SK-N-SH (cell line): ENCODE results near the gene NUP133. TPM values are rescaled to one million over a fixed set of nuclear protein-coding genes. Genes with fewer than 3 reads are reported as not detected.

Experiments
- CTCF ChIA-PET: fragments of 300-600, 350-600 bp; formaldehyde crosslinking; extraction: SDS; loops from one replicate; lab custom pipeline; 2021; lab: Yijun Ruan, JAX
- POLR2A ChIA-PET: fragments of 350-600 bp; sonication (Branson Sonifier 250); formaldehyde crosslinking; extraction: SDS; loops from one replicate; lab custom pipeline; 2020; ENCODE audit warnings: antibody characterized with exemption, inconsistent platforms; lab: Yijun Ruan, JAX
- DNase-seq: peaks from one replicate; pipeline ENCODE4 v3.0.0; 2012
- H2AFZ ChIP-seq: fragments of 200-600 bp; sonication (generic); 2 replicates; pipeline ENCODE4 v1.8.1; 2016; ENCODE audit warnings: antibody characterized with exemption, mild to moderate bottlenecking, low read depth
- H3F3A ChIP-seq: fragments of 200-600 bp; sonication (generic); replicated peaks from 2 replicates; pipeline ENCODE3; 2016; ENCODE audit warnings: antibody characterized with exemption, mild to moderate bottlenecking; ENCODE audit not compliant: insufficient read depth
- H3K27ac ChIP-seq, 2 experiments: fragments of 200-500 bp in 1 of 2; fragments of 200-600 bp in 1 of 2; sonication (Bioruptor generic) in 1 of 2; sonication (generic), shearing (Covaris generic) in 1 of 2; 2 replicates each; pipeline versions ENCODE4 v1.5.1 to v1.6.1; 2014 to 2016; ENCODE audit warnings: low read depth in 2 of 2, inconsistent platforms in 1 of 2, low read length in 1 of 2, mild to moderate bottlenecking in 1 of 2, mixed read lengths in 1 of 2
- H3K27me3 ChIP-seq: fragments of 200-600 bp; sonication (generic), shearing (Covaris generic); 2 replicates; pipeline ENCODE4 v1.6.1; 2016; ENCODE audit warnings: mixed run types; ENCODE audit not compliant: insufficient read depth
- H3K36me3 ChIP-seq, 2 experiments: fragments of 200-500 bp in 1 of 2; fragments of 200-600 bp in 1 of 2; sonication (Bioruptor generic) in 1 of 2; sonication (generic) in 1 of 2; replicated peaks in 1 of 2; 2 replicates each; pipeline versions ENCODE3 to v1.5.1; 2014 to 2016; ENCODE audit warnings: low read length in 1 of 2, mild to moderate bottlenecking in 1 of 2; ENCODE audit not compliant: insufficient read depth in 2 of 2, control insufficient read depth in 1 of 2
- H3K4me1 ChIP-seq, 2 experiments: fragments of 200-500 bp in 1 of 2; fragments of 200-600 bp in 1 of 2; sonication (Bioruptor generic) in 1 of 2; sonication (generic), shearing (Covaris generic) in 1 of 2; 2 replicates each; pipeline versions ENCODE4 v1.5.1 to v1.6.1; 2014 to 2016; ENCODE audit warnings: low read depth in 1 of 2, low read length in 1 of 2, mixed run types in 1 of 2; ENCODE audit not compliant: insufficient read depth in 2 of 2, control insufficient read depth in 1 of 2
- H3K4me2 ChIP-seq: fragments of 200-600 bp; sonication (generic), shearing (Covaris generic); 2 replicates; pipeline ENCODE4 v1.6.1; 2017; ENCODE audit warnings: mixed run types
- H3K4me3 ChIP-seq, 2 experiments: fragments of 200-500 bp in 1 of 2; fragments of 200-600 bp in 1 of 2; sonication (Bioruptor generic) in 1 of 2; sonication (generic), shearing (Covaris generic) in 1 of 2; 2 replicates each; pipeline versions ENCODE4 v1.5.1 to v1.8.1; 2014 to 2016; ENCODE audit warnings: low read depth in 2 of 2, inconsistent platforms in 1 of 2, low read length in 1 of 2, mild to moderate bottlenecking in 1 of 2, mixed read lengths in 1 of 2, moderate library complexity in 1 of 2
- H3K79me2 ChIP-seq: fragments of 200-600 bp; sonication (generic); 2 replicates; pipeline ENCODE4 v1.8.1; 2017; ENCODE audit warnings: mild to moderate bottlenecking; ENCODE audit not compliant: insufficient read depth
- H3K9ac ChIP-seq: fragments of 200-600 bp; sonication (generic); 2 replicates; pipeline ENCODE4 v1.6.1; 2017; ENCODE audit warnings: mixed run types
- H3K9me2 ChIP-seq: fragments of 200-600 bp; sonication (generic); 2 replicates; pipeline ENCODE4 v1.6.1; 2017; ENCODE audit warnings: mixed run types
- H3K9me3 ChIP-seq: fragments of 200-600 bp; sonication (generic); 2 replicates; pipeline ENCODE4 v1.6.1; 2017; ENCODE audit warnings: mixed run types, mild to moderate bottlenecking, moderate library complexity
- H4K20me1 ChIP-seq: fragments of 200-600 bp; sonication (generic); 2 replicates; pipeline ENCODE4 v1.6.1; 2017; ENCODE audit warnings: mild to moderate bottlenecking, mixed run types; ENCODE audit not compliant: insufficient read depth
- CHD2 ChIP-seq: fragments of 150-350 bp; IDR thresholded peaks from 2 replicates; pipeline ENCODE4 v1.6.1; 2018; ENCODE audit warnings: low read length; ENCODE audit not compliant: partially characterized antibody
- ELF1 ChIP-seq: IDR thresholded peaks from 2 replicates; pipeline ENCODE4 v1.4.0; 2012
- EP300 ChIP-seq, 2 experiments: IDR thresholded peaks; 2 replicates each; pipeline versions ENCODE4 v1.4.0 to v1.6.1; 2012; ENCODE audit warnings: borderline replicate concordance in 1 of 2, low read depth in 1 of 2, low read length in 1 of 2
- FOSL2 ChIP-seq: IDR thresholded peaks from 2 replicates; pipeline ENCODE4 v1.4.0; 2012; ENCODE audit warnings: low read depth, mild to moderate bottlenecking, moderate library complexity, borderline replicate concordance
- FOXJ3 ChIP-seq: sonication (generic); formaldehyde crosslinking; IDR thresholded peaks from 2 replicates; pipeline ENCODE4 v1.5.1; 2020; ENCODE audit warnings: mild to moderate bottlenecking, missing genetic modification reagents
- FOXM1 ChIP-seq: IDR thresholded peaks from 2 replicates; pipeline ENCODE4 v1.4.0; 2012; ENCODE audit warnings: low read depth, mild to moderate bottlenecking
- JUND ChIP-seq: IDR thresholded peaks from 2 replicates; pipeline ENCODE4 v1.4.0; 2012
- NRF1 ChIP-seq: IDR thresholded peaks from 2 replicates; pipeline ENCODE4 v1.6.1; 2012; ENCODE audit warnings: low read depth, mild to moderate bottlenecking, low read length
- REST ChIP-seq: IDR thresholded peaks from 2 replicates; pipeline ENCODE4 v1.6.1; 2012; ENCODE audit warnings: mild to moderate bottlenecking, low read depth, low read length, moderate library complexity
- SIN3A ChIP-seq: IDR thresholded peaks from 2 replicates; pipeline ENCODE4 v1.6.1; 2012; ENCODE audit warnings: low read depth, mild to moderate bottlenecking, low read length, moderate library complexity, borderline replicate concordance
- TAF1 ChIP-seq: IDR thresholded peaks from 2 replicates; pipeline ENCODE4 v1.6.1; 2012; ENCODE audit warnings: low read depth, mild to moderate bottlenecking, low read length, moderate library complexity, borderline replicate concordance
- TCF12 ChIP-seq: IDR thresholded peaks from 2 replicates; pipeline ENCODE4 v1.4.0; 2012
- USF1 ChIP-seq: IDR thresholded peaks from 2 replicates; pipeline ENCODE4 v1.4.0; 2012; ENCODE audit warnings: low read depth, borderline replicate concordance
- USF2 ChIP-seq: fragments of 150-350 bp; IDR thresholded peaks from 2 replicates; pipeline ENCODE4 v1.6.1; 2017; ENCODE audit warnings: antibody characterized with exemption, low read length, low read depth, borderline replicate concordance
- YY1 ChIP-seq: IDR thresholded peaks from 2 replicates; pipeline ENCODE4 v1.4.0; 2012; ENCODE audit warnings: low read depth, mild to moderate bottlenecking
- WGBS: methylation state at CpG from one replicate; pipeline ENCODE4 v1.1.6; 2017; ENCODE audit warnings: low lambda C conversion rate; 5-methylcytosine and 5-hydroxymethylcytosine counted together
- polyA plus RNA-seq, 3 experiments: library from polyadenylated mRNA; depleted of rRNA; stranded (reverse); fragments of >200 nt; gene quantifications; 2 replicates each; pipeline ENCODE4 v1.2.3, GENCODE V29; 2012

The NUP133 gene
- polyA plus RNA-seq, 1 of the 3 experiments (the other 2 are of a cell fraction): 10.9 TPM

- TF ChIP-seq TCF12: no peak
- TF ChIP-seq USF1: no peak
- no peak for TF ChIP-seq JUND
- TF ChIP-seq YY1: no peak
- TF ChIP-seq CHD2: no peak
- no peak for TF ChIP-seq ELF1
- TF ChIP-seq FOSL2: no peak
- no peak for TF ChIP-seq SIN3A
- no peak for TF ChIP-seq REST
- TF ChIP-seq USF2: no peak
- TF ChIP-seq TAF1: no peak
- no peak overlapping the region for H2AFZ ChIP-seq
- H4K20me1 ChIP-seq: no peaks in the 10 kb centered on the region
- H3K4me1 ChIP-seq: no peaks in the 10 kb centered on the region
- H3K9ac ChIP-seq: no peak overlapping the region
- no peak overlapping the region for H3K4me3 ChIP-seq
- WGBS: 98% methylated on average over 6 of the region's 6 CpGs
- peaks cover 7% of the 10 kb centered on the region for H3K79me2 ChIP-seq
- H3K27me3 ChIP-seq: no peaks in the 10 kb centered on the region
- POLR2A ChIA-PET: no interaction called here
- no peaks in the 10 kb centered on the region for H3F3A ChIP-seq
- CTCF ChIA-PET: interaction anchor here (1.1 to 1.5 kb wide), 5 partner anchors 16 to 273 kb away, joined by 3 to 5 read pairs (median 4); partner anchors contain the start of genes ABCB10 and NUP133
- H3K36me3 ChIP-seq: peaks cover 23 to 37% of the 10 kb centered on the region in 2 experiments
- H3K4me2 ChIP-seq: no peak overlapping the region
- DNase-seq: no peak
- H3K9me3 ChIP-seq: no peaks in the 10 kb centered on the region
- H3K9me2 ChIP-seq: no peaks in the 10 kb centered on the region
- H3K27ac ChIP-seq: no peak overlapping the region
Measured at GRCh38 chr1:229531326-229531725, 23.2 kb upstream of the NUP133 start.

- H3F3A ChIP-seq: no peaks in the 10 kb centered on the region
- DNase-seq: no peak
- POLR2A ChIA-PET: no interaction called here
- H2AFZ ChIP-seq: no peak overlapping the region
- H3K4me3 ChIP-seq: no peak overlapping the region
- CTCF ChIA-PET: interaction anchor here (1.4 to 1.5 kb wide), 2 partner anchors 28 to 275 kb away, joined by 4 to 5 read pairs; partner anchors contain the start of gene ABCB10
- peaks cover 30 to 37% of the 10 kb centered on the region in 2 experiments for H3K36me3 ChIP-seq
- 95% methylated on average over 5 of the region's 7 CpGs for WGBS
- H3K9me2 ChIP-seq: no peaks in the 10 kb centered on the region
- TF ChIP-seq FOXM1 (no peak), NRF1 (no peak), CHD2 (no peak), FOXJ3 (CRISPR knock-in tag) (no peak), EP300 (IDR thresholded peaks at IDR 0.05; ENCODE audit: borderline replicate concordance in 1 of 2, low read depth in 1 of 2, low read length in 1 of 2) (no peak)
- H3K27me3 ChIP-seq: no peaks in the 10 kb centered on the region
- no peaks in the 10 kb centered on the region for H4K20me1 ChIP-seq
- H3K27ac ChIP-seq: no peak overlapping the region
- no peak overlapping the region for H3K9ac ChIP-seq
- H3K79me2 ChIP-seq: peaks cover 7% of the 10 kb centered on the region
- no peaks in the 10 kb centered on the region for H3K9me3 ChIP-seq
- H3K4me1 ChIP-seq: no peaks in the 10 kb centered on the region
- H3K4me2 ChIP-seq: no peak overlapping the region
Measured at GRCh38 chr1:229529639-229530038, 21.5 kb upstream of the NUP133 start.
